ENCODE data around the gene MSH5. TPM values are rescaled to one million over a fixed set of nuclear protein-coding genes. Genes with fewer than 3 reads are reported as not detected.

Gene MSH5
- total and polyA plus RNA-seq, 9 of the 15 experiments (the other 6 are each of a cell fraction or from before 2014, with no cell fraction given): 12.5 to 104 (median 46.6) TPM

- TF ChIP-seq EP400 (IDR thresholded peaks at IDR 0.05) (no peak), ZNF133 (CRISPR knock-in tag; IDR thresholded peaks at IDR 0.05) (no peak), SAP30 (IDR thresholded peaks at IDR 0.05; ENCODE audit: borderline replicate concordance, insufficient read depth, low read depth, low read length, poor library complexity, severe bottlenecking) (no peak), CC2D1A (IDR thresholded peaks at IDR 0.05) (peak; percentile 13; the same call in 1 of the 2 replicates), TGIF2 (CRISPR knock-in tag; IDR thresholded peaks at IDR 0.05) (no peak), STAT5B (CRISPR knock-in tag; IDR thresholded peaks at IDR 0.05) (no peak), MTF1 (CRISPR knock-in tag; IDR thresholded peaks at IDR 0.05; ENCODE audit: borderline replicate concordance) (peak; percentile 33; the same call in 1 of the 2 replicates), MNT (conservative IDR thresholded peaks at IDR 0.05) (no peak), TFAM (CRISPR knock-in tag; conservative IDR thresholded peaks at IDR 0.05) (no peak), E2F5 (CRISPR knock-in tag; IDR thresholded peaks at IDR 0.05) (0 out of 2 replicates have a peak, but pooled peaks have one; percentile 9), UBTF (IDR thresholded peaks at IDR 0.05; ENCODE audit: borderline replicate concordance in 1 of 2, low read depth in 2 of 2, low read length in 2 of 2) (peak; percentile 84 to 94; a peak in 3 of 4 replicates), ADNP (tag; IDR thresholded peaks at IDR 0.05) (no peak), SUPT5H (IDR thresholded peaks at IDR 0.05) (0 out of 2 replicates have a peak, but pooled peaks have one; percentile 74), C11orf30 (IDR thresholded peaks at IDR 0.05; ENCODE audit: low read depth) (no peak), RBBP5 (IDR thresholded peaks at IDR 0.05; ENCODE audit: borderline replicate concordance, insufficient read depth, low read length, poor library complexity, severe bottlenecking) (peak; percentile 74), ZNF57 (CRISPR knock-in tag; IDR thresholded peaks at IDR 0.05) (no peak), DDX20 (tag; IDR thresholded peaks at IDR 0.05; ENCODE audit: low read depth) (no peak), L3MBTL2 (IDR thresholded peaks at IDR 0.05) (no peak), ZNF511 (CRISPR knock-in tag; IDR thresholded peaks at IDR 0.05) (no peak)
- TF ChIP-seq, protein P1, sequence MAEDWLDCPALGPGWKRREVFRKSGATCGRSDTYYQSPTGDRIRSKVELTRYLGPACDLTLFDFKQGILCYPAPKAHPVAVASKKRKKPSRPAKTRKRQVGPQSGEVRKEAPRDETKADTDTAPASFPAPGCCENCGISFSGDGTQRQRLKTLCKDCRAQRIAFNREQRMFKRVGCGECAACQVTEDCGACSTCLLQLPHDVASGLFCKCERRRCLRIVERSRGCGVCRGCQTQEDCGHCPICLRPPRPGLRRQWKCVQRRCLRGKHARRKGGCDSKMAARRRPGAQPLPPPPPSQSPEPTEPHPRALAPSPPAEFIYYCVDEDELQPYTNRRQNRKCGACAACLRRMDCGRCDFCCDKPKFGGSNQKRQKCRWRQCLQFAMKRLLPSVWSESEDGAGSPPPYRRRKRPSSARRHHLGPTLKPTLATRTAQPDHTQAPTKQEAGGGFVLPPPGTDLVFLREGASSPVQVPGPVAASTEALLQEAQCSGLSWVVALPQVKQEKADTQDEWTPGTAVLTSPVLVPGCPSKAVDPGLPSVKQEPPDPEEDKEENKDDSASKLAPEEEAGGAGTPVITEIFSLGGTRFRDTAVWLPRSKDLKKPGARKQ (CRISPR knock-in tag; IDR thresholded peaks at IDR 0.05): no peak
Measured at GRCh38 chr6:31740397-31741223, 805 bp downstream of the MSH5 start (continued).
